ENCODE measurements around the gene PDXK. TPM values are rescaled to one million over a fixed set of nuclear protein-coding genes. Genes with fewer than 3 reads are reported as not detected.

The PDXK gene
- polyA plus RNA-seq, 1 donor (not counting 4 experiments of a cell fraction or from before 2014, with no cell fraction given), result 144 TPM

GRCh38 chr21:43717967-43718871 is 710 bp upstream of the PDXK start:
- Histone ChIP-seq H3K4me1 (ENCODE audit: control insufficient read depth, extremely low read depth, insufficient read depth, low read length) (peaks cover 24% of the 10 kb centered on the region), H3K27ac (ENCODE audit: control insufficient read depth, insufficient read depth, low read length) (peak overlapping the region; percentile 84), H3K9ac (ENCODE audit: control insufficient read depth, extremely low read depth, insufficient read depth, low read length) (peak overlapping the region; percentile 86), H3K9me3 (ENCODE audit: control insufficient read depth, low read depth, low read length) (no peaks in the 10 kb centered on the region), H3K4me2 (ENCODE audit: control insufficient read depth, extremely low read depth, insufficient read depth, low read depth, low read length) (peak overlapping the region; percentile 75), H3K9me1 (ENCODE audit: control insufficient read depth, extremely low read depth, insufficient read depth, low read length) (no peaks in the 10 kb centered on the region), H3K27me3 (ENCODE audit: control insufficient read depth, extremely low read depth, insufficient read depth, low read length) (no peaks in the 10 kb centered on the region), H3K79me2 (ENCODE audit: control insufficient read depth, insufficient read depth, low read length) (peaks cover 38% of the 10 kb centered on the region), H3K36me3 (ENCODE audit: control insufficient read depth in 2 of 2, extremely low read depth in 1 of 2, insufficient read depth in 2 of 2, low read length in 2 of 2) (peaks cover 0 to 3% of the 10 kb centered on the region in 2 experiments), H2AFZ (ENCODE audit: control insufficient read depth, low read length) (peak overlapping the region; percentile 43), H3K4me3 (ENCODE audit: control insufficient read depth in 2 of 3, extremely low read depth in 1 of 3, insufficient read depth in 2 of 3, low read depth in 1 of 3, low read length in 3 of 3) (peak overlapping the region; percentile 69 to 89 (median 86)), H4K20me1 (ENCODE audit: control insufficient read depth, extremely low read depth, insufficient read depth, low read length) (peaks cover 8% of the 10 kb centered on the region)
- DNase-seq (ENCODE audit: low read depth, low spot score) (no peak), FAIRE-seq (no peak)
- TF ChIP-seq, protein P1, sequence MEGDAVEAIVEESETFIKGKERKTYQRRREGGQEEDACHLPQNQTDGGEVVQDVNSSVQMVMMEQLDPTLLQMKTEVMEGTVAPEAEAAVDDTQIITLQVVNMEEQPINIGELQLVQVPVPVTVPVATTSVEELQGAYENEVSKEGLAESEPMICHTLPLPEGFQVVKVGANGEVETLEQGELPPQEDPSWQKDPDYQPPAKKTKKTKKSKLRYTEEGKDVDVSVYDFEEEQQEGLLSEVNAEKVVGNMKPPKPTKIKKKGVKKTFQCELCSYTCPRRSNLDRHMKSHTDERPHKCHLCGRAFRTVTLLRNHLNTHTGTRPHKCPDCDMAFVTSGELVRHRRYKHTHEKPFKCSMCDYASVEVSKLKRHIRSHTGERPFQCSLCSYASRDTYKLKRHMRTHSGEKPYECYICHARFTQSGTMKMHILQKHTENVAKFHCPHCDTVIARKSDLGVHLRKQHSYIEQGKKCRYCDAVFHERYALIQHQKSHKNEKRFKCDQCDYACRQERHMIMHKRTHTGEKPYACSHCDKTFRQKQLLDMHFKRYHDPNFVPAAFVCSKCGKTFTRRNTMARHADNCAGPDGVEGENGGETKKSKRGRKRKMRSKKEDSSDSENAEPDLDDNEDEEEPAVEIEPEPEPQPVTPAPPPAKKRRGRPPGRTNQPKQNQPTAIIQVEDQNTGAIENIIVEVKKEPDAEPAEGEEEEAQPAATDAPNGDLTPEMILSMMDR (optimal IDR thresholded peaks at IDR 0.05 in 1 of 3, IDR thresholded peaks at IDR 0.05 in 1 of 3, conservative IDR thresholded peaks at IDR 0.05 in 1 of 3; ENCODE audit: extremely low read depth in 1 of 3, insufficient read depth in 2 of 3, low read length in 3 of 3), result no peak
- TF ChIP-seq EZH2 (IDR thresholded peaks at IDR 0.05; ENCODE audit: low read length), result no peak
- dilution Hi-C loops (cut with MboI; ENCODE audit: extremely low pct_ligation_motif_present, low sequenced_read_pairs), result no loop called here

- H3K79me2 ChIP-seq (ENCODE audit: control insufficient read depth, insufficient read depth, low read length), result peaks cover 52% of the 10 kb centered on the region
- peaks cover 7 to 10% of the 10 kb centered on the region in 2 experiments for H3K36me3 ChIP-seq (ENCODE audit: control insufficient read depth in 2 of 2, extremely low read depth in 1 of 2, insufficient read depth in 2 of 2, low read length in 2 of 2)
- TF ChIP-seq EZH2 (IDR thresholded peaks at IDR 0.05; ENCODE audit: low read length), result no peak
- TF ChIP-seq, protein P1 (optimal IDR thresholded peaks at IDR 0.05 in 1 of 3, IDR thresholded peaks at IDR 0.05 in 1 of 3, conservative IDR thresholded peaks at IDR 0.05 in 1 of 3; ENCODE audit: extremely low read depth in 1 of 3, insufficient read depth in 2 of 3, low read length in 3 of 3), result no peak
- H3K9ac ChIP-seq (ENCODE audit: control insufficient read depth, extremely low read depth, insufficient read depth, low read length), result peak overlapping the region; percentile 86
- dilution Hi-C loops (cut with MboI; ENCODE audit: extremely low pct_ligation_motif_present, low sequenced_read_pairs), result no loop called here
- H4K20me1 ChIP-seq (ENCODE audit: control insufficient read depth, extremely low read depth, insufficient read depth, low read length), result peaks cover 8% of the 10 kb centered on the region
- peak overlapping the region; percentile 84 for H3K27ac ChIP-seq (ENCODE audit: control insufficient read depth, insufficient read depth, low read length)
- FAIRE-seq (no peak), DNase-seq (ENCODE audit: low read depth, low spot score) (no peak)
- H3K9me3 ChIP-seq (ENCODE audit: control insufficient read depth, low read depth, low read length), result no peaks in the 10 kb centered on the region
- H3K4me2 ChIP-seq (ENCODE audit: control insufficient read depth, extremely low read depth, insufficient read depth, low read depth, low read length), result peak overlapping the region; percentile 93
- H3K9me1 ChIP-seq (ENCODE audit: control insufficient read depth, extremely low read depth, insufficient read depth, low read length), result no peaks in the 10 kb centered on the region
- no peaks in the 10 kb centered on the region for H3K27me3 ChIP-seq (ENCODE audit: control insufficient read depth, extremely low read depth, insufficient read depth, low read length)
- H2AFZ ChIP-seq (ENCODE audit: control insufficient read depth, low read length), result no peak overlapping the region
- H3K4me3 ChIP-seq (ENCODE audit: control insufficient read depth in 2 of 3, extremely low read depth in 1 of 3, insufficient read depth in 2 of 3, low read depth in 1 of 3, low read length in 3 of 3), result peak overlapping the region; percentile 69 to 89 (median 86)
- H3K4me1 ChIP-seq (ENCODE audit: control insufficient read depth, extremely low read depth, insufficient read depth, low read length), result peaks cover 24% of the 10 kb centered on the region
Observed at GRCh38 chr21:43719748-43720538, 1.0 kb downstream of the PDXK start.
